Activated naive CD4-positive, alpha-beta T cell treated with anti-CD3 and anti-CD28 coated beads, Interleukin-2, amount 50 U/mL, for 16 hours (primary cell): ENCODE measurements around the gene KRT5.
"Not testable (repeated sequence)": the region's sequence is repeated elsewhere in the genome, so short reads cannot be mapped to it uniquely, and the experiment has no call there.

ENCODE experiments used
- DNase-seq: peaks from one replicate; pipeline ENCODE4 v3.0.0-alpha.2; 2020

The KRT5 gene

GRCh38 chr12:52492405-52492804, 27.8 kb downstream of the KRT5 start:
- DNase-seq: not testable (repeated sequence)

- not testable (repeated sequence) for DNase-seq
These were observed 28.7 kb downstream of the KRT5 start for GRCh38 chr12:52491495-52491894.

- no peak for DNase-seq
These were observed 31.5 kb downstream of the KRT5 start for GRCh38 chr12:52488736-52489135.

- not testable (repeated sequence) for DNase-seq
These were observed 32.3 kb downstream of the KRT5 start for GRCh38 chr12:52487744-52488443.

GRCh38 chr12:52487211-52487610, 33.0 kb downstream of the KRT5 start:
- no peak for DNase-seq

GRCh38 chr12:52486166-52487105, 33.8 kb downstream of the KRT5 start:
- no peak for DNase-seq

- no peak for DNase-seq
These were observed 40.1 kb downstream of the KRT5 start for GRCh38 chr12:52480073-52480472.

- no peak for DNase-seq
These were observed 42.5 kb downstream of the KRT5 start for GRCh38 chr12:52477651-52478050.

GRCh38 chr12:52474212-52474611, 46.0 kb downstream of the KRT5 start:
- DNase-seq: no peak

- no peak for DNase-seq
These were observed 46.4 kb downstream of the KRT5 start, which contains the start of gene KRT6C for GRCh38 chr12:52473768-52474167. TSS of gene KRT6C (minus strand) at chr12:52473805. CDS start at chr12:52473737, 68 bp downstream.

- no peak for DNase-seq
These were observed 50.3 kb downstream of the KRT5 start for GRCh38 chr12:52469853-52470252.

GRCh38 chr12:52464897-52465296, 55.3 kb downstream of the KRT5 start:
- DNase-seq: no peak
